Measurements from ENCODE around the gene OR4K1. TPM values are rescaled to one million over a fixed set of nuclear protein-coding genes. Genes with fewer than 3 reads are reported as not detected.

The OR4K1 gene
- total RNA-seq, 1 experiment from 2014 or later, result not detected

GRCh38 chr14:19917955-19918518, 12.7 kb upstream of the OR4K1 start:
- DNase-seq (ENCODE audit: low read depth, low spot score) (no peak), ATAC-seq (no peak)
- Histone ChIP-seq H3K9me2 (ENCODE audit: insufficient read depth) (no peaks in the 10 kb centered on the region), H3K9ac (ENCODE audit: low read length) (no peak overlapping the region), H3K4me1 (ENCODE audit: control insufficient read depth in 1 of 2, insufficient read depth in 2 of 2, low read length in 2 of 2) (no peaks in the 10 kb centered on the region), H3K79me2 (ENCODE audit: insufficient read depth, low read length) (no peaks in the 10 kb centered on the region), H3K4me2 (ENCODE audit: low read length) (no peak overlapping the region), H3K36me3 (ENCODE audit: control insufficient read depth in 1 of 2, insufficient read depth in 2 of 2, low read length in 2 of 2) (no peaks in the 10 kb centered on the region), H2AFZ (ENCODE audit: low read depth, low read length, poor library complexity, severe bottlenecking) (no peak overlapping the region), H3K27ac (ENCODE audit: low read depth, low read length) (no peak overlapping the region), H4K20me1 (ENCODE audit: insufficient read depth) (no peaks in the 10 kb centered on the region), H3K4me3 (replicated peaks in 1 of 2; ENCODE audit: low read depth in 1 of 2, low read length in 2 of 2) (no peak overlapping the region), H3K9me3 (ENCODE audit: control insufficient read depth in 1 of 2, insufficient read depth in 1 of 2, low read depth in 1 of 2, low read length in 2 of 2) (peaks cover 29 to 41% of the 10 kb centered on the region in 2 experiments; a peak in 3 of 4 replicates), H3K27me3 (ENCODE audit: insufficient read depth, low read length) (no peaks in the 10 kb centered on the region)
- ChIA-PET CTCF (no interaction called here), RAD21 (ENCODE audit: low non-redundant PET in 1 of 2, low total read pairs in 2 of 2, uncharacterized antibody in 2 of 2, unreplicated experiment in 2 of 2) (no interaction called here), POLR2A (no interaction called here)
- BruUV-seq (replicated peaks), result no TSS peak
- intact Hi-C loops (cut with micrococcal nuclease), result no loop called here
- TF ChIP-seq SP1 (IDR thresholded peaks at IDR 0.05; ENCODE audit: low read depth) (no peak), ZNF274 (IDR thresholded peaks at IDR 0.05; ENCODE audit: low read depth, low read length) (no peak), EGR1 (IDR thresholded peaks at IDR 0.05; ENCODE audit: low read depth) (no peak), RAD21 (IDR thresholded peaks at IDR 0.05; ENCODE audit: low read depth) (no peak), JUND (IDR thresholded peaks at IDR 0.05) (no peak), TCF7L2 (IDR thresholded peaks at IDR 0.05; ENCODE audit: borderline replicate concordance, extremely low read depth, insufficient read depth, insufficient read length) (no peak), EZH2 (IDR thresholded peaks at IDR 0.05) (no peak), ATF3 (IDR thresholded peaks at IDR 0.05) (no peak), ZBTB33 (IDR thresholded peaks at IDR 0.05; ENCODE audit: extremely low read depth, insufficient replicate concordance, low read length) (no peak), MAX (IDR thresholded peaks at IDR 0.05) (no peak), SRF (IDR thresholded peaks at IDR 0.05; ENCODE audit: low read depth) (no peak)

Data from HCT116 (cell line).